Mesothelial cell of epicardium (in vitro differentiated cells): ENCODE measurements around the gene HSD17B11. TPM values are rescaled to one million over a fixed set of nuclear protein-coding genes. Genes with fewer than 3 reads are reported as not detected.
A peak's percentile ranks its signal among the peaks of the same experiment; 100 is the strongest.

Experiments
- DNase-seq, 2 experiments: peaks; one replicate each; pipeline ENCODE4 v3.0.0; 2021; ENCODE audit warnings: low spot score in 2 of 2; ENCODE audit not compliant: unreplicated experiment in 2 of 2
- H3K27ac Mint-ChIP-seq: 2 replicates; pipeline ENCODE4 v1.8.0; 2021; ENCODE audit warnings: mixed read lengths
- H3K27me3 Mint-ChIP-seq: 2 replicates; pipeline ENCODE4 v1.8.0; 2021; ENCODE audit warnings: low read depth, mixed read lengths
- H3K36me3 Mint-ChIP-seq: 2 replicates; pipeline ENCODE4 v1.8.0; 2021; ENCODE audit warnings: mixed read lengths
- H3K4me1 Mint-ChIP-seq: 2 replicates; pipeline ENCODE4 v1.8.0; 2021; ENCODE audit warnings: mixed read lengths
- H3K4me3 Mint-ChIP-seq: 2 replicates; pipeline ENCODE4 v1.8.0; 2021; ENCODE audit warnings: mild to moderate bottlenecking, moderate library complexity, mixed read lengths
- H3K9me3 Mint-ChIP-seq: 2 replicates; pipeline ENCODE4 v1.8.0; 2021; ENCODE audit warnings: mixed read lengths
- total RNA-seq: library from RNA; stranded (reverse); gene quantifications from 3 replicates; pipeline ENCODE4 v1.2.1, GENCODE V29; 2021
- TF ChIP-seq, protein P1 (sequence below): fragments of 200-600 bp; sonication (generic); IDR thresholded peaks from one replicate; pipeline ENCODE4 v1.5.0; 2021; ENCODE audit warnings: antibody characterized with exemption; ENCODE audit not compliant: unreplicated experiment

The HSD17B11 gene
- total RNA-seq, 1 donor from 2014 or later = 19.2 TPM

DNA sequence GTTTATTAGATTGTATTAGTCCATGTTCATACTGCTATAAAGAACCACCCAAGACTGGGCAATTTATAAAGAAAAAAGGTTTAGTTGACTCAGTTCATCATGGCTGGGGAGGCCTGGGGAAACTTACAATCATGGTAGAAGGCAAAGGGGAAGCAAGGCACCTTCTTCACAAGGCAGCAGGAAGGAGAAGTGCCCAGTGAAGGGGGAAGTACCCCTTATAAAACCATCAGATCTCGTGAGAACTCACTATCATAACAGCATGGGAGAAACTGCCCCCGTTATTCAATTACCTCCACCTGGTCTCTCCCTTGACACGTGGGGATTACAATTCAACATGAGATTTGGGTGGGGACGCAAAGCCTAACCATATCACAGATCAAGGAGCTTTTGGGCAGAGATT lies 60.2 kb downstream of the HSD17B11 start:
- Mint-ChIP-seq H3K4me3 (no peak overlapping the region), H3K27ac (no peak overlapping the region), H3K36me3 (peaks cover 40% of the 10 kb centered on the region), H3K27me3 (no peaks in the 10 kb centered on the region), H3K9me3 (peaks cover 59% of the 10 kb centered on the region), H3K4me1 (peaks cover 12% of the 10 kb centered on the region)
- DNase-seq = no peak
- TF ChIP-seq, protein P1, sequence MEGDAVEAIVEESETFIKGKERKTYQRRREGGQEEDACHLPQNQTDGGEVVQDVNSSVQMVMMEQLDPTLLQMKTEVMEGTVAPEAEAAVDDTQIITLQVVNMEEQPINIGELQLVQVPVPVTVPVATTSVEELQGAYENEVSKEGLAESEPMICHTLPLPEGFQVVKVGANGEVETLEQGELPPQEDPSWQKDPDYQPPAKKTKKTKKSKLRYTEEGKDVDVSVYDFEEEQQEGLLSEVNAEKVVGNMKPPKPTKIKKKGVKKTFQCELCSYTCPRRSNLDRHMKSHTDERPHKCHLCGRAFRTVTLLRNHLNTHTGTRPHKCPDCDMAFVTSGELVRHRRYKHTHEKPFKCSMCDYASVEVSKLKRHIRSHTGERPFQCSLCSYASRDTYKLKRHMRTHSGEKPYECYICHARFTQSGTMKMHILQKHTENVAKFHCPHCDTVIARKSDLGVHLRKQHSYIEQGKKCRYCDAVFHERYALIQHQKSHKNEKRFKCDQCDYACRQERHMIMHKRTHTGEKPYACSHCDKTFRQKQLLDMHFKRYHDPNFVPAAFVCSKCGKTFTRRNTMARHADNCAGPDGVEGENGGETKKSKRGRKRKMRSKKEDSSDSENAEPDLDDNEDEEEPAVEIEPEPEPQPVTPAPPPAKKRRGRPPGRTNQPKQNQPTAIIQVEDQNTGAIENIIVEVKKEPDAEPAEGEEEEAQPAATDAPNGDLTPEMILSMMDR = no peak

DNA sequence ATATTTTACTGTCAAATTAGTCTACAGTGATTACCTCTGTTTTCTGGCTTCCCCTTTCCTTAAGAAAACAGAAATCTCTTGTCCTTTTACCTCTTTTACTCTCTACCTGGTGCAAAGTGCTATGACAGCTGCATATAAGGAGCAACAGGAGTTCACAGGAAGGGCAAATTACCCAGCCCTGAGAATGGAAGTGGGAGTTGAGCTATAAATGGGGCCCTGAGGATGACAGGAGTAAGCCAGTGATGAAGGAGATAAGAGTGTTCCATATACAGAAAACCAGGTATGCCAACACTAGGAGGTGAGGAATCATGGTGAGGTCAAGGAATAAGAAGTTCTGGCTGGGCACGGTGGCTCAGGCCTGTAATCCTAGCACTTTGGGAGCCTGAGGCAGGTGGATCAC lies 63.9 kb downstream of the HSD17B11 start:
- peaks cover 12% of the 10 kb centered on the region for H3K4me1 Mint-ChIP-seq
- H3K27ac Mint-ChIP-seq = peak overlapping the region; percentile 12
- no peak overlapping the region for H3K4me3 Mint-ChIP-seq
- no peaks in the 10 kb centered on the region for H3K27me3 Mint-ChIP-seq
- H3K9me3 Mint-ChIP-seq = peaks cover 34% of the 10 kb centered on the region
- DNase-seq = no peak
- TF ChIP-seq, protein P1 = no peak
- peaks cover 13% of the 10 kb centered on the region for H3K36me3 Mint-ChIP-seq

DNA sequence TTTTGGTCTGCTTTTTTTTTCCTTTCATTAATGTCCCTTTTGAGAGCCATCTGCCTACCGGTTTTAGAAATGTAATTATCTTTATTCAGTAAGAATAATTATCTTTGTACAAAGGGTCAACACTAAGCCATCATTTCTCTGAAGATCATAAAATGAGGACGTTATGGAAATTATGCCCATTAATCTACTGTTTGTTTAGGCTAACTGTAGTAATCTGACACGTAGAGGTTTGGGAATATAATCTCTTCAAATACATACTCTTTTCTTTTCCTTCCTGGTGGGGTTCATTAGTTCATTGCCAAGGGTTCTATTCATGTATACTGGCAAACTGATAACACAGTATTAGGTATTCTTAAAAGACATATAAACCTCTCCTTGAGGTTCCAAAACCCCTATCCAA lies 64.5 kb downstream of the HSD17B11 start:
- DNase-seq = no peak
- Mint-ChIP-seq H3K36me3 (peaks cover 6% of the 10 kb centered on the region), H3K9me3 (peaks cover 28% of the 10 kb centered on the region), H3K27me3 (no peaks in the 10 kb centered on the region), H3K27ac (no peak overlapping the region), H3K4me1 (peaks cover 12% of the 10 kb centered on the region), H3K4me3 (no peak overlapping the region)
- TF ChIP-seq, protein P1 = no peak

DNA sequence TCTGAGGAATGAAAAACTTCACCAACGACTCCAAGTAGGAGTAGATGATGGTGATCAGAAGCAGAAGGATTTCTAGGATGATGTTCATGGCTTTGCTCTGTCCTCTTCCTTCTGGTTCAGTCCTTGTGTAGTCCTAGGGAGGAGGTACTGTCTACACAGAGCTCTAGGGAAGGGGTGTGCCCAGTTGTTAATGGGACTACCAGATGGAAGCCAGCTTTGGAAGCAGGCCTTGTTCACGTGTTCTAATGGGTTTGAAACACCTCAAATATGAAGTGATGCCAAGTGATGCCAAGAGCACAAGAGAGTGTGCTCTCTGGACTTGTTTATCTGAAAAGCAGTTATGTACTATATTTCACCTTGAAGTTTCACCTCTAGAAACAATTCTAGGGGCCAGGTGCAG lies 68.2 kb downstream of the HSD17B11 start, which contains the start of gene HSD17B13:
HSD17B13 (minus strand) TSS at position 129 of the 400 bp plus-strand sequence; CDS start at position 88, 41 bp downstream.
- peaks cover 12% of the 10 kb centered on the region for H3K4me1 Mint-ChIP-seq

DNA sequence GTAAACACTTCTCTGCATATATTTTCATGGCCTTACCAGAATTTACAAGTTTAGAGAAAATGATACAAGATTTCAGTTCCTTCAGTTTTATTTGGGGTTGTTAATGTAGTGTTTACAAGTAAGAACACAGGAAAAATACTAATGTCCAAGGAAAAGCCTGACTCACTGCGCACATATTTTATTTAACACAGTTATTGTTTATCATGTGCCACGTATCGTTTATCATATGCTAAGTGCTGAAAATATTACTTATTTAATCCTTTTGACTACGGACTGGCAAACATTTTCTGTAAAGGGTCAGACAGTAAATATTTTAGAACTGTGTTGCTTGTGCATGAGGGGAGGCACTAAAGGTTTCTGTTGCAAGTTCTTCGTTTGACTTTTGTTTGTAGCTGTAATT lies 69.1 kb downstream of the HSD17B11 start:
- no peak for DNase-seq
- Mint-ChIP-seq H3K9me3 (no peaks in the 10 kb centered on the region), H3K4me3 (no peak overlapping the region), H3K36me3 (no peaks in the 10 kb centered on the region), H3K4me1 (peaks cover 6% of the 10 kb centered on the region), H3K27ac (no peak overlapping the region), H3K27me3 (no peaks in the 10 kb centered on the region)
- TF ChIP-seq, protein P1 = no peak

More for the DNA sequence above, 68.2 kb downstream of the HSD17B11 start, which contains the start of gene HSD17B13:
- Mint-ChIP-seq H3K4me3 (no peak within 1 kb of the TSS), H3K9me3 (no peaks in the 10 kb centered on the region), H3K27me3 (no peaks in the 10 kb centered on the region), H3K36me3 (no peaks in the 10 kb centered on the region), H3K27ac (no peak within 1 kb of the TSS)
- DNase-seq = no peak
- TF ChIP-seq, protein P1 = no peak

DNA sequence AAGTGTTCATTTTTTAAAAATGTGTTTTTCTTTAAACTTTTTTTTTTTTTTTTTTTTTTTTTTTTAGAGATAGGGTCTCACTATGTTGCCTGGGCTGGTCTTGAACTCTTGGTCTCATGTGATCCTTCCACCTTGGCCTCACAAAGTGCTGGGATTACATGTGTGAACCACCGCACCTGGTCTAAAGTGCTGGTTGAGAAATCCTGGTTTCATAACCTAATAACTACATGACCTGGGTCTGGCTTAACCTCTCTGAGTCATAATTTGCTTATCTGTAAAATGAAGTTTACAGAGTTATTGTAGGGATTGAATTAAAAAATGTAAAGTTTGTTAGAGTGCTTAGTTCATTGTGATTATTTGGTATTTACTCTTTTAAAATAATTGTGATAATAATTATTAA lies 73.5 kb downstream of the HSD17B11 start:
- DNase-seq = no peak
- no peaks in the 10 kb centered on the region for H3K36me3 Mint-ChIP-seq
- no peak overlapping the region for H3K27ac Mint-ChIP-seq
- no peaks in the 10 kb centered on the region for H3K4me1 Mint-ChIP-seq
- no peaks in the 10 kb centered on the region for H3K9me3 Mint-ChIP-seq
- TF ChIP-seq, protein P1 = no peak
- no peaks in the 10 kb centered on the region for H3K27me3 Mint-ChIP-seq
- no peak overlapping the region for H3K4me3 Mint-ChIP-seq
